ENCODE data around the gene CHDH.

Gene CHDH

GRCh38 chr3:53823956-53824657 lies 22.1 kb downstream of the CHDH start:
- DNase-seq (ENCODE audit: low read depth) = no peak

- no peak for DNase-seq (ENCODE audit: low read depth)
These were observed 22.9 kb downstream of the CHDH start for GRCh38 chr3:53823026-53823955.

- no peak for DNase-seq (ENCODE audit: low read depth)
These were observed 23.9 kb downstream of the CHDH start for GRCh38 chr3:53822331-53822741.

GRCh38 chr3:53821631-53822121 lies 24.5 kb downstream of the CHDH start:
- no peak for DNase-seq (ENCODE audit: low read depth)

GRCh38 chr3:53820756-53821580 lies 25.3 kb downstream of the CHDH start:
- no peak for DNase-seq (ENCODE audit: low read depth)

- no peak for DNase-seq (ENCODE audit: low read depth)
These were observed 26.1 kb downstream of the CHDH start for GRCh38 chr3:53820084-53820483.

GRCh38 chr3:53819163-53819868 lies 26.9 kb downstream of the CHDH start:
- no peak for DNase-seq (ENCODE audit: low read depth)

- no peak for DNase-seq (ENCODE audit: low read depth)
These were observed 27.7 kb downstream of the CHDH start for GRCh38 chr3:53818221-53819162.

- no peak for DNase-seq (ENCODE audit: low read depth)
These were observed 28.4 kb downstream of the CHDH start for GRCh38 chr3:53817809-53818208.

- no peak for DNase-seq (ENCODE audit: low read depth)
These were observed 29.0 kb downstream of the CHDH start for GRCh38 chr3:53817211-53817610.

GRCh38 chr3:53816425-53816824 lies 29.8 kb downstream of the CHDH start:
- no peak for DNase-seq (ENCODE audit: low read depth)

- no peak for DNase-seq (ENCODE audit: low read depth)
These were observed 30.6 kb downstream of the CHDH start for GRCh38 chr3:53815651-53816050.

- no peak for DNase-seq (ENCODE audit: low read depth)
These were observed 31.2 kb downstream of the CHDH start for GRCh38 chr3:53815067-53815466.

GRCh38 chr3:53813876-53814275 lies 32.3 kb downstream of the CHDH start:
- no peak for DNase-seq (ENCODE audit: low read depth)

GRCh38 chr3:53813229-53813628 lies 33.0 kb downstream of the CHDH start:
- no peak for DNase-seq (ENCODE audit: low read depth)

- no peak for DNase-seq (ENCODE audit: low read depth)
These were observed 33.8 kb downstream of the CHDH start for GRCh38 chr3:53812434-53812833.

GRCh38 chr3:53811143-53811927 lies 34.9 kb downstream of the CHDH start:
- DNase-seq (ENCODE audit: low read depth) = no peak

GRCh38 chr3:53809764-53810400 lies 36.3 kb downstream of the CHDH start:
- DNase-seq (ENCODE audit: low read depth) = no peak

GRCh38 chr3:53809267-53809666 lies 37.0 kb downstream of the CHDH start:
- no peak for DNase-seq (ENCODE audit: low read depth)

All from CMK (cell line).